ENCODE data around the gene ZNF564.
A peak's percentile ranks its signal among the peaks of the same experiment; 100 is the strongest.
"Not testable (repeated sequence)": the region's sequence is repeated elsewhere in the genome, so short reads cannot be mapped to it uniquely, and the experiment has no call there.

The ZNF564 gene

GRCh38 chr19:12496480-12496879 lies 54.8 kb downstream of the ZNF564 start:
- no peak for DNase-seq (ENCODE audit: low spot score)

- peak; percentile 63 for DNase-seq (ENCODE audit: low spot score)
Measured at GRCh38 chr19:12495002-12495802, 56.1 kb downstream of the ZNF564 start.

- DNase-seq (ENCODE audit: low spot score): no peak
Measured at GRCh38 chr19:12494260-12494860, 56.9 kb downstream of the ZNF564 start.

- not testable (repeated sequence) for DNase-seq (ENCODE audit: low spot score)
Measured at GRCh38 chr19:12486265-12486783, 65.0 kb downstream of the ZNF564 start.

GRCh38 chr19:12485571-12485970 lies 65.7 kb downstream of the ZNF564 start:
- DNase-seq (ENCODE audit: low spot score): no peak

GRCh38 chr19:12485052-12485416 lies 66.2 kb downstream of the ZNF564 start:
- no peak for DNase-seq (ENCODE audit: low spot score)

GRCh38 chr19:12484371-12485051 lies 66.8 kb downstream of the ZNF564 start, which contains the start of gene ZNF709:
Gene ZNF709, minus strand, starts transcription at chr19:12484816. Its CDS starts 159 bp downstream, at chr19:12484657.
- peak; percentile 58 for DNase-seq (ENCODE audit: low spot score)

GRCh38 chr19:12484011-12484370 lies 67.3 kb downstream of the ZNF564 start:
- no peak for DNase-seq (ENCODE audit: low spot score)

- DNase-seq (ENCODE audit: low spot score): no peak
Measured at GRCh38 chr19:12482509-12482886, 68.8 kb downstream of the ZNF564 start.

- no peak for DNase-seq (ENCODE audit: low spot score)
Measured at GRCh38 chr19:12481781-12482508, 69.3 kb downstream of the ZNF564 start.

GRCh38 chr19:12478234-12478941 lies 72.9 kb downstream of the ZNF564 start:
- DNase-seq (ENCODE audit: low spot score): no peak

Data from COLO829 (cell line).